NCI-H748 (cell line): ENCODE measurements around the gene TM2D1.

Source experiments
- DNase-seq: peaks from one replicate; lab custom pipeline; 2025; ENCODE audit not compliant: unreplicated experiment; lab: John Stamatoyannopoulos, UW

TM2D1 gene

GRCh38 chr1:61645476-61645875 is 79.5 kb downstream of the TM2D1 start:
- no peak for DNase-seq

GRCh38 chr1:61644303-61644702 is 80.6 kb downstream of the TM2D1 start:
- DNase-seq: no peak

- peak; percentile 55 for DNase-seq
Measured at GRCh38 chr1:61642475-61643232, 82.3 kb downstream of the TM2D1 start.

GRCh38 chr1:61641578-61642336 is 83.2 kb downstream of the TM2D1 start:
- no peak for DNase-seq

- DNase-seq: peak; percentile 90
Measured at GRCh38 chr1:61640531-61641530, 84.1 kb downstream of the TM2D1 start.

- no peak for DNase-seq
Measured at GRCh38 chr1:61639608-61640336, 85.2 kb downstream of the TM2D1 start.

- peak; percentile 55 for DNase-seq
Measured at GRCh38 chr1:61638911-61639605, 85.9 kb downstream of the TM2D1 start.

GRCh38 chr1:61638296-61638695 is 86.6 kb downstream of the TM2D1 start:
- DNase-seq: no peak

- no peak for DNase-seq
Measured at GRCh38 chr1:61637470-61637869, 87.5 kb downstream of the TM2D1 start.

- peak; percentile 35 for DNase-seq
Measured at GRCh38 chr1:61636814-61637213, 88.1 kb downstream of the TM2D1 start.

GRCh38 chr1:61636376-61636775 is 88.6 kb downstream of the TM2D1 start:
- no peak for DNase-seq

- DNase-seq: no peak
Measured at GRCh38 chr1:61635557-61635956, 89.4 kb downstream of the TM2D1 start.

- DNase-seq: no peak
Measured at GRCh38 chr1:61631436-61631835, 93.5 kb downstream of the TM2D1 start.
